HUES64 (cell line): ENCODE data around the gene PRELID3B.

Source experiments
- H3K27ac ChIP-seq: 2 replicates; pipeline ENCODE4 v1.7.0; 2013; ENCODE audit warnings: low read depth, low read length, inconsistent platforms
- H3K27me3 ChIP-seq: 2 replicates; pipeline ENCODE4 v1.6.1; 2013; ENCODE audit warnings: mild to moderate bottlenecking, low read length; ENCODE audit not compliant: insufficient read depth
- H3K36me3 ChIP-seq: 2 replicates; pipeline ENCODE4 v1.6.1; 2013; ENCODE audit warnings: mild to moderate bottlenecking, low read length; ENCODE audit not compliant: insufficient read depth
- H3K4me1 ChIP-seq: 2 replicates; pipeline ENCODE4 v1.6.1; 2013; ENCODE audit warnings: mild to moderate bottlenecking, low read length, moderate library complexity; ENCODE audit not compliant: insufficient read depth
- H3K4me3 ChIP-seq: 2 replicates; pipeline ENCODE4 v1.5.1; 2013; ENCODE audit warnings: mild to moderate bottlenecking, low read length, moderate library complexity
- H3K9ac ChIP-seq: 2 replicates; pipeline ENCODE4 v1.6.1; 2013; ENCODE audit warnings: mild to moderate bottlenecking, low read depth, low read length
- H3K9me3 ChIP-seq: 2 replicates; pipeline ENCODE4 v1.6.1; 2013; ENCODE audit warnings: low read depth, low read length; ENCODE audit not compliant: insufficient read depth
- WGBS: fragments of 150-250, 120-280 bp; methylation state at CpG from one replicate; pipeline ENCODE4 v1.1.7; 2013; ENCODE audit warnings: missing lambda C conversion rate; 5-methylcytosine and 5-hydroxymethylcytosine counted together

Gene PRELID3B

DNA sequence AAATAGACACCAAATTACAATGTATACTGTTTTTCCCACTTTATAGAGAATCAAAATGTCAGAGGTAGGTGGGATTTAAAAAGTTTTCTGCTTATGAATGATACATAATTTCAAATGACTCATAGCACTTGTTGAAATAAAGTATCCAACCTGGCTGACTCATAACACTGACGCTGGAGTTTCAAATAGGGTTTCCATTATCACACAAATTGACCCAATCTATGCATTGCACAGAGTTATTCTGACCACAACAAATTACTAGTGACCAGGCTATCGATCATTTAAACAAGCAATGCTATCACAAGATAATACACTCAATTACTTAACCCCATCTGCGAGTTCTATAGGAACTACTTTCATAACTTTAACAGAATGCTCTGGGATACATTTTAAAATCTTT, 31.9 kb upstream of the PRELID3B start:
- no peaks in the 10 kb centered on the region for H3K4me1 ChIP-seq
- no peak overlapping the region for H3K4me3 ChIP-seq
- no peaks in the 10 kb centered on the region for H3K9me3 ChIP-seq
- H3K27me3 ChIP-seq = peaks cover 11% of the 10 kb centered on the region; the same call in 1 of the 2 replicates
- no peaks in the 10 kb centered on the region for H3K36me3 ChIP-seq
- 82% methylated on average over 3 of the region's 3 CpGs for WGBS
- H3K27ac ChIP-seq = no peak overlapping the region
- H3K9ac ChIP-seq = no peak overlapping the region

DNA sequence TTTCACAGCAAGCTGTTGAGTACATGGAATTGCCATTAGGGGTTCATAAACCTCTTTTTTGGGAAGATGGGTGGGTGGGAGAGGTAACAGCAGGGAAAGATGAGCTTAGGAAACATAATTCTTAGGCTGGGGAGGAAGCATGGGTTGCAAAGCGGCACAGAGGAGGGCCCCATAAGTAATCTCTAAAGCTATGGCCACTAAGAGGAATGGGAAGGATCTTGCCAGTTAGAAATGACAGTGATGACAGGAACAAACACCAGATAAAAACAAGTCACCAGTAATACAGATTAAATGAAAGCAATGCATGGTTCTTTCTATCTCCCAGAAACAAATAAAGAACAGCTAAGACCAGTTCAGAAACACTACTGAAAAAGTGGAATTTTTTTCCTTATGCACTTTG, 31.0 kb upstream of the PRELID3B start:
- Histone ChIP-seq H3K4me1 (no peaks in the 10 kb centered on the region), H3K27me3 (peaks cover 11% of the 10 kb centered on the region; the same call in 1 of the 2 replicates), H3K4me3 (no peak overlapping the region), H3K9me3 (no peaks in the 10 kb centered on the region), H3K36me3 (no peaks in the 10 kb centered on the region), H3K27ac (no peak overlapping the region), H3K9ac (no peak overlapping the region)
- WGBS = 82% methylated on average over 1 of the region's 1 CpG

DNA sequence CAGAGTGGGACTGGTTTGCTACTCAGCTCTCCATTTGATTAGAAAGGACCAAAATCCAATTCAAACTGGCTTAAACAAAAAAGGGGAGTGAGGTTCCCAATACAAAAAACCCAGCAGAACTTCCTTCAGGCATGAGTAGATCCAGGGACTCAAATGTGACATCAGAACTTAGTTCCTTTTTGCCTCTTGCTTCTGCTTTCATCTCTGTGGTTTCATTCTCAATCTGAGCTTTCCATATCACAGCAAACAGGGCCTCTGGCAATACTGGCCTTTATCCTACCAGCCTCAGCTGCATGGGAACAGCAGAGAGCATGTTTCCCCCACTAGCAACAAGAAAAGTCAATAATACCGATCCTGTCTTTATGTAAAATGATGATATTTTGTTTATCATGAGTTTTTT, 28.6 kb upstream of the PRELID3B start:
- no CpG with 5 or more reads among the region's 1 CpG for WGBS
- Histone ChIP-seq H3K4me1 (no peaks in the 10 kb centered on the region), H3K4me3 (no peak overlapping the region), H3K9me3 (no peaks in the 10 kb centered on the region), H3K27ac (no peak overlapping the region), H3K27me3 (peaks cover 6% of the 10 kb centered on the region; the same call in 1 of the 2 replicates), H3K9ac (no peak overlapping the region), H3K36me3 (no peaks in the 10 kb centered on the region)

DNA sequence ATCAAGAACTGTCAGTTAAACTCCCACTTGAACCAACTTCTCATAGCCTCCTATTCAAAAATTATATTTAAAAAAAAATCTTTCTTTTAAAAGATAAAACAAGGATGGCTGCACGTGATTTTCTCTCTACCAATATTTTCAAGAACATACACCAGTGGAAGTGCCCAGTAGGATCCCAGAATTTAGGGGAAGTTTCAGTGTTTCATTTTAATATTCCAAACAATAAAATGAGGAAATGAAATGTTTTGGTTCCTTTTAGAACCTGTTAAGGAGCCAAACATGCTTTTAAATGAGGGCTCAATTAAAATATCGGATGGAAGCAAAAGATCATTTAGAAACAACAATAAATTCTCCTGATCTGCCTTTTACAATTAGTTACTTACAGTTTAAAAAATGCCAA, 26.4 kb upstream of the PRELID3B start:
- peaks cover 6% of the 10 kb centered on the region; the same call in 1 of the 2 replicates for H3K27me3 ChIP-seq
- WGBS = 95% methylated on average over 1 of the region's 2 CpGs
- H3K27ac ChIP-seq = no peak overlapping the region

DNA sequence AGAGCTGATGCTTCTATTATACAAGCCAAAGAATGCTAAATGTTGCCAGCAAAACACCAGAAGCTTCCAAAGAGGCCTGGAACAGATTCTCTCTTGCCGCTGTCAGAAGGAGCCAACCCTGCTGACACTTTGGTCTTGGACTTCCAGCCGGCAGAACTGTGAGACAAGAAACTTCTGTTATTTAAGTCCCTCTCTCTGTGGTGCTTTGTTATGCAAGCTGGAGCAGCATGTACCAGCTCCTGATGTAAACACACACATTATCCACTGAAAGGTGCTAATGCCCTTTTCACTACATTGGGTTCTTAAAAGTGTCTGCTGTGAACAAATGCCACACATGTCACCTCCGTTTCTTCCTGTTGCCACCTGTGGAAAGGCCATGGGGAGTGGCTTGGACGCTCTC, 25.9 kb upstream of the PRELID3B start:
- Histone ChIP-seq H3K27me3 (peaks cover 6% of the 10 kb centered on the region; the same call in 1 of the 2 replicates), H3K36me3 (no peaks in the 10 kb centered on the region), H3K9me3 (no peaks in the 10 kb centered on the region), H3K27ac (no peak overlapping the region), H3K4me1 (no peaks in the 10 kb centered on the region), H3K4me3 (no peak overlapping the region), H3K9ac (no peak overlapping the region)
- WGBS = 61% methylated on average over 4 of the region's 4 CpGs

More for the DNA sequence above, 26.4 kb upstream of the PRELID3B start:
- no peaks in the 10 kb centered on the region for H3K9me3 ChIP-seq
- H3K36me3 ChIP-seq = no peaks in the 10 kb centered on the region
- H3K4me1 ChIP-seq = no peaks in the 10 kb centered on the region
- H3K4me3 ChIP-seq = no peak overlapping the region
- no peak overlapping the region for H3K9ac ChIP-seq

DNA sequence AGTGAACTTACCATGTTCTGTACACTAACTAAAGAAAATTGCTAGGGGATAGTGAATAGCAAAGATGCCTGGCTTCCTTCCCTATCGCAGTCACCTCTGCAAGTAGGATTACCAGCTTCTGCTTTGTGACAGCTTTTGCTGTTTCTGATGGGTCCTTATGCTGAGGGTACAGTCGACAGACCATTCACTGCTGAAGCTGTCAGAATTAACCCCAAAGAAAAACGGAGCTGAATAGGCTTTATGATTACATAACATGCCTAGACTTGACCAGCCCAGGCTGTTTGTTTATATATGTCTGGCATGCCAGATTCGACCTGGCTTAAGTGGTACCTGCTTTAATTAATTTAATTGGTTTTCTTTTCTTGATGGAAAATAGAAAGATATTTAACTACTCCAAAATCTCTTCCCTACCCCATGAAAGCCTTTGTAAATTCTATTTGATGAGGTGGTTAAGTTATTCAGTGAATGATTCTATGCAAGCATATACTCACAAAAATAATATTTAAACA, 21.7 kb upstream of the PRELID3B start:
- H3K4me3 ChIP-seq = no peak overlapping the region
- H3K27ac ChIP-seq = no peak overlapping the region
- H3K27me3 ChIP-seq = no peaks in the 10 kb centered on the region
- WGBS = 86% methylated on average over 3 of the region's 4 CpGs
- H3K4me1 ChIP-seq = no peaks in the 10 kb centered on the region
- H3K36me3 ChIP-seq = no peaks in the 10 kb centered on the region
- no peak overlapping the region for H3K9ac ChIP-seq
- no peaks in the 10 kb centered on the region for H3K9me3 ChIP-seq

DNA sequence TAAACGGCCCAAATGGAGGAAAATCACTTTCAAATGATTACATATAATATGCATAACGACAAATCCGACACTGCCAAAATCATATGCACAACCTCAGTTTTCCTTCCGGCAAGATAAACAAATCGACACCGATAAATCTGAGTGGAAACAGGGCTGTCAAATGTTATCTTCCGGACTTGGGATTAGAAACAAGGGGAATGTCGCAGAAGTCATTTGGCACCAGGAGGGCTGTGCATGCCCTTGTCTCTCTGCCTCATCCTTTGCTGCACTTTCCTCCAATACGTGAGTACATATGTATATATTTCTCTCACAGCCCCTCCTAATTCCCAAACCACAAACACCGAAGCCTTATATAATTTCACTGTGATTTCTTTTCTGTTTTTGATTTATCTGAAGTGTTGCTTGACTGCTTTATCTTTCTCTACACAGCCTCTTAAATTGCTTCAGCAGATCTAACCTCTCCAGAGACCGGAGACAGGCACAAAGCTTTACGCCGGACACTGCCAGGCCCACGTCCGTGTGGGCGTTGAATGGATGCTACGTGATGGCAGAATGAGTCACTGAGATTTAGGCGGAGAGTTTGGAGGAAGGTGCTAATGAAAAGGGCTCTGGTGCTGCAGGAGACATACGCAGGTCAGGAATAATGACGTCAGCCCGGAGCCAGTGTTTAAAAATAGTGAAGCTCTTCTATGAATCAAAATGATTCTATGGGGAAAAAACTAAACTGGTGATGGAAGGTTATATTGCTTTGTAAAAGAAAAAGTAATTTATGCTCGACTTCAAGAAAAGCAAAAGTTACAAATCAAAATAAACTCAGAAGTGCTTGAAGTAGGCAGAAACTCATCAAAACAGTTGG, 21.0 kb upstream of the PRELID3B start:
- Histone ChIP-seq H3K9me3 (no peaks in the 10 kb centered on the region), H3K4me1 (no peaks in the 10 kb centered on the region), H3K27ac (no peak overlapping the region), H3K27me3 (no peaks in the 10 kb centered on the region), H3K9ac (no peak overlapping the region), H3K36me3 (no peaks in the 10 kb centered on the region), H3K4me3 (no peak overlapping the region)
- 63% methylated on average over 20 of the region's 22 CpGs for WGBS

DNA sequence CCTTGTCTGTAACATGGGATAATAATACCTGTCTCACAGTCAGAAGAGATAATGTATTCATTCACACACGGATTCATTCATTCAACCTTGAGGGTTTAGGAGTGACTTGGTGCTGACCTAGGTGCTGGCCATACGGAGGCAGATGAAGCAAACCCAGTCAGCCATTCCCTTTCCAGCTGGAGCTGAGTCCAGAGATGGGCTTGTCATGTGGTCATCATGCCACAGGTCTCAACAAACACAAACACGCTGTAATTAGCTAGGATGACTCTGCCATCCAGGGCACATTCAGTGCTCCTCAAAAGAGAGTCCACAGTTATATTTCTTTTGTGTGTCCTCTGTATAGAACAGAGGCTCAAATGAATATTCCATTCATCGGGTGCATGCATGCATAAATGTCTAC, 19.5 kb upstream of the PRELID3B start:
- no peaks in the 10 kb centered on the region for H3K27me3 ChIP-seq
- H3K9ac ChIP-seq = no peak overlapping the region
- H3K4me1 ChIP-seq = no peaks in the 10 kb centered on the region
- H3K27ac ChIP-seq = no peak overlapping the region
- H3K4me3 ChIP-seq = no peak overlapping the region
- H3K36me3 ChIP-seq = no peaks in the 10 kb centered on the region
- 78% methylated on average over 4 of the region's 4 CpGs for WGBS
- no peaks in the 10 kb centered on the region for H3K9me3 ChIP-seq

DNA sequence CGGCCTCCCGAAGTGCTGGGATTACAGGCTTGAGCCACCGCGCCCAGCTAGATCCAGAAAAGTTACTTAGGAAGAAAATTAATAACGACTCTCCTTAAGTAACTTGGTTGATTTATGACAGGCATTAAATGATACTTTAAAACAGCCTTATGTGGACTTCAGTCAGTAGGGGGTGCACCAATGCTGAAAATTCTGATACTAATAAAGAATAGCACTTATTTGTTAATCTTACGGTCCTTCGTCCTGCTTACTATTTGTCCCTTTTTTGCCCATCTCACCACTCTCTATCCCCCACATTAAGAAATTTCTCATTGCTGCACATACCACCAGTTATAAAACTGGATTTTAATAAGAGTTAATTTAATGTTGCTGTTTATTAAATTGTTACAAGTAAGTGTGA, 12.7 kb upstream of the PRELID3B start:
- no peak overlapping the region for H3K4me3 ChIP-seq
- 91% methylated on average over 7 of the region's 7 CpGs for WGBS
- no peaks in the 10 kb centered on the region for H3K36me3 ChIP-seq
- no peak overlapping the region for H3K9ac ChIP-seq
- H3K4me1 ChIP-seq = no peaks in the 10 kb centered on the region
- no peak overlapping the region for H3K27ac ChIP-seq
- no peaks in the 10 kb centered on the region for H3K9me3 ChIP-seq
- peaks cover 9% of the 10 kb centered on the region for H3K27me3 ChIP-seq

DNA sequence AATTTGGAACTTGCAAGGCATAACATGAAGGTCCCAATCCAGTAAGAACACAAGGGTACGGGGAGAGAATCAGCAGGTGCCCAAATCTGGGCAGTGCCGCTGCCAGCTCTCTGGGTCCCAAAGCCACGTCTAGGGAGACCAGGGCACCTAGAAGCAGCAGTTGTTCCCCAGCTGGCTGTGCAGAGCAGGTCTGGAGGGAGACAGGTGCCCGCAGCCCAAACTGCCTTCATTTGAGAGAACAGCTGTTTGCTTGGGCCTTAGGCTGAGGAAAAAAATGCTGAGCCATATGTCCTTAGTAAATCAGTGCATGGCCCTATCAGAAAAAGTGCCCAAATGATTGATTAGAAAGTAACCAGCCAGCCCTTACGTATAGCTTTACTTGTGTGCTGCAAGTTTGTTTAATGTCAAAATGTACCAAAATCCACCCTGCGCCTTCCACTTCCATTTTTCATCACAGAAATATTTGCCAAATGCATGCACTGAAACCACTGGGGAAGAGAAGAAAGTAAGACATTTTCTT, 9.1 kb upstream of the PRELID3B start:
- Histone ChIP-seq H3K9ac (no peak overlapping the region), H3K36me3 (no peaks in the 10 kb centered on the region), H3K9me3 (no peaks in the 10 kb centered on the region), H3K27me3 (peaks cover 26% of the 10 kb centered on the region), H3K4me1 (no peaks in the 10 kb centered on the region), H3K27ac (no peak overlapping the region), H3K4me3 (no peak overlapping the region)
- WGBS = 85% methylated on average over 5 of the region's 6 CpGs

DNA sequence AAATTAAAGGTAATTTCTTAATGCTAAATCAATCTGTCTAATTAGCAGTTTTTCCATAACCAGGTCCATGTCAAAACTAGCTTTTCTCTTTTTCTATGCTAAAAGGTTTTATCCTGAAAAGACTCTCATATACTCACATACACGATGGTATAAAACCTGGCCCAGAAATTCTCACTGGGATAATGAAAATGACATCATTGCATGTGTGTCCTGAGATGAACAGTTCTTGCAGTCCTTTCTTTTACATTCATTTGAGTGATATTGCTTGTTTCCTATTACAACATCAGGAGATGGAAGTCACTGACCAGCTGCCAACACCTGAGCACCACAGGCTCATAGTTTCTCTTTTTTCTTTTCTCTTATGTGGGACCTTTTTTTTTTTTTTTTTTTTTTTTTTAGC, 7.9 kb upstream of the PRELID3B start:
- no peak overlapping the region for H3K27ac ChIP-seq
- no peaks in the 10 kb centered on the region for H3K36me3 ChIP-seq
- no peaks in the 10 kb centered on the region for H3K4me1 ChIP-seq
- H3K9me3 ChIP-seq = no peaks in the 10 kb centered on the region
- H3K27me3 ChIP-seq = peaks cover 28% of the 10 kb centered on the region
- no peak overlapping the region for H3K9ac ChIP-seq
- WGBS = 90% methylated on average over 1 of the region's 1 CpG
- H3K4me3 ChIP-seq = no peak overlapping the region
